Frontal cortex (tissue), 4 donors: ENCODE measurements around the gene NPM3. TPM values are rescaled to one million over a fixed set of nuclear protein-coding genes. Genes with fewer than 3 reads are reported as not detected.

Source experiments
- DNase-seq, 2 donors: peaks; one replicate each; pipeline ENCODE4 v3.0.0; 2012; ENCODE audit warnings: low spot score in 2 of 2
- FAIRE-seq: peaks from 2 replicates; lab custom pipeline; 2012; peaks lifted over from hg19 to GRCh38; lab: Jason Lieb, UNC
- total RNA-seq: library from RNA; depleted of rRNA; stranded (reverse); fragments of >200 nt; gene quantifications from one replicate; pipeline ENCODE4 v1.2.3, GENCODE V29; 2014
- donor health status: control.
- donor health status: control.
- donor health status: control.

Gene NPM3
- total RNA-seq, 1 donor from 2014 or later = 53.4 TPM

- DNase-seq = no peak
- FAIRE-seq = no peak
These were observed 7.0 kb downstream of the NPM3 start for GRCh38 chr10:101776161-101776817.

- no peak for FAIRE-seq
- peak in 1 of 2 donors; percentile 56 for DNase-seq
These were observed 7.7 kb downstream of the NPM3 start, which contains the start of gene FGF8 for GRCh38 chr10:101775273-101776160. TSS of gene FGF8 (minus strand) at chr10:101776114. CDS start at chr10:101775900, 214 bp downstream.

DNA sequence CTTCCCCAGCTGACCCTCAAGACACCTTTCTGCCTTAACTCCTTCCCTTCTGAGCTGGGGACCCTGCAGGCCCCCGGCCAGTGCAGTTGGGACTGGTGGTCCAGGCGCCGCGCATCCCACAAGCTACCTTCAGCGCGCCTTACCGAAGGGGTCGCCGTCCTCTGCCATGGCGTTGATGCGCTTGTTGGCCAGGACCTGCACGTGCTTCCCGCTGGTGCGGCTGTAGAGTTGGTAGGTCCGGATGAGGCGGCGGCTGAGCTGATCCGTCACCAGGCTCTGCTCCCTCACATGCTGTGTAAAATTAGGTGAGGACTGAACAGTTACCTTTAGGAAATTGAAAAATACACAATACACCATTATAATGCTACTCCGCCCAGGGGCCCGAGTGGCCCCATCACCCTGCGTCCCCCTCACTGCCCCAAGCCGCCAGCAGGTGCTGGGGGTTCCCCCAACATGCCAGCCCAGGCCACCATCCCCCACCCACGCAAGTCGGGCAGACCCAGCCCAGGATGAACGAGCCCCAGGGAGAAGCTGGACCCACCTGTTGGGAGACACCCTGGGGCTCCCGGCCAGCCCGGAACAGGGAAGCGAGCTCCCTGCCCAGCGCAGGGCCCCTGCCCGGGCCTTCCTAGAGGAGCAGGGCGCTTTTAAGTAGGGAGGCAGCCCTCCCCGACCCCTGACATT lies 8.5 kb downstream of the NPM3 start:
- FAIRE-seq (no peak), DNase-seq (no peak)

- DNase-seq (no peak), FAIRE-seq (no peak)
These were observed 9.2 kb downstream of the NPM3 start for GRCh38 chr10:101773923-101774588.

DNA sequence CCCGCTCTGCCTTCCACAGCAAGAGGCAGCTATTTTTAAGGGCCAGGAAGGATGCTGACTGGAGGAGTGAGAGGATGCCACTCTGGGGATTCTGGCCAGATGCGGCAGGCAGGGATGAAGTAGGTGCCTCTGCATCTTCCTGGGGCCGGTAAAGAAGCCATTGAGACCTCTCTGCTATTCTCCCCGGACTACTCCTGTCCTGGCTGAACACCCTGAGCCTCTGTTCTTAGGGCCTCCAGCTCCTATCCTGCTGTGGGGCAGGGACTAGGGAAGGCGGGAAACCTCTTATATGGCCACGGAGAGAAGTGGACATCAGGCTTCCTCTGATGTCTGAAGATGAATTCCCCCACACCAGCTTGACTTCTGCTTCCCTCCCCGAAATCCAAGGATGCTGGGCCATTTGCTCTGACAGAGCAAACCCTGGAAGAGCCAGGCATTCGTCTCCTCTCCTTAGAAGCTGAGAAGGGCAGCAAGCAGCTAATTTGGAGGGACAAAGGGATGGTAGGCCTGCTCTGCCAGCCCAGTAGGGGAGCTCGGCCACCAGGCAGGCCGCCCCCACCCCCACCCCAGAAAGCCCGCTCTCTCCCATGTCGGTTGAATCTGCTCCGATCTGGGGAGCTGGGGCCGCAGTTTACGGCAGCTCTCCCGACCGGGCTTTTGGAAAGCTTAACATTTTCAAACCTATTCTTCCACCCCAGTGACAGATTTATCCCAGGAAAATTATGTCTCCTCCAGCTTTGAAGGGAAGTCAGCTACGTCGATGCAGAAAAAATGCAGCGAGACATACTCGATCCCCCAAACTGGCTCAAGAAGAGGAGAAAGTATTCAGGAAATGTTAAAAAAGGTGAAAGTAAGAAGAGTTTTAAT lies 10.1 kb downstream of the NPM3 start:
- FAIRE-seq = no peak
- DNase-seq = no peak

GRCh38 chr10:101772017-101772894 lies 11.0 kb downstream of the NPM3 start:
- DNase-seq = no peak
- FAIRE-seq = no peak

GRCh38 chr10:101771380-101771779 lies 11.9 kb downstream of the NPM3 start:
- no peak for DNase-seq
- FAIRE-seq = no peak

DNA sequence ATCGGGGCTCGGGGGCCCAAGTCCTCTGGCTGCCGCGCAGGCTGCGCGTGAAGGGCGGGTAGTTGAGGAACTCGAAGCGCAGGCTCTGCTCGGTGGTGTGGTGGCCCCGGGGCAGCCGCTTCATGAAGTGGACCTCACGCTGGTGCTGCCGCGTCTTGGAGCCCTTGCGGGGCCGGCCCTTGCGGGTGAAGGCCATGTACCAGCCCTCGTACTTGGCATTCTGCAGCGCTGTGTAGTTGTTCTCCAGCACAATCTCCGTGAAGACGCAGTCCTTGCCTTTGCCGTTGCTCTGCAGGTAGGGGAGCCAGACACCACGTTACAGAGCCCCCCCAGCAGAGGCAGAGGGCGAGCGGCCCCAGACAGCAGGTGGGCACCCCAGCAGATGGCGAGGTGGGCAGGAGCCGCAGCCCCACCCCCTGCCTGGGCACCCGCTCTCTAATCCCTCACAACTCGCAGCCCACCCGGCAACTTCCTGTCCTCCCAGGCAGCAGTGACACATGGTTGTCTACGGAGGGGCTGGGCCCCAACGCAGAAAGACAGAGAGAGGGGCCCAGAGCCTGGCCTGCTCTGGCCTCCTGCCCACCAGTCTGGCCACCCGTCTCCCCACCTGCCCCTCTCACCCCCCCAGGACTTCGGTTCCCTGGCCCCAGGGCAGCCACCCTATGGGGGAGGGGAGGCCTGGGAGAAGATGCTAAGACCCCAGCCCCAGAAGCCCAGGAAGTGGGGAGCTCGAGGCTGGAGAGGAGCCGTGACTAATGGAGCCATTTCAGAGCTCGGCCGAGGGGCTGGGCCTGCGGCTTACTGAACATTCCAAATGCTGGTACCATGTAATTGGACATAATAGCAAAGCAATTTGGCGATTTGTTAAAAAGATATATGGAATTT lies 12.7 kb downstream of the NPM3 start:
- DNase-seq (no peak), FAIRE-seq (no peak)

DNA sequence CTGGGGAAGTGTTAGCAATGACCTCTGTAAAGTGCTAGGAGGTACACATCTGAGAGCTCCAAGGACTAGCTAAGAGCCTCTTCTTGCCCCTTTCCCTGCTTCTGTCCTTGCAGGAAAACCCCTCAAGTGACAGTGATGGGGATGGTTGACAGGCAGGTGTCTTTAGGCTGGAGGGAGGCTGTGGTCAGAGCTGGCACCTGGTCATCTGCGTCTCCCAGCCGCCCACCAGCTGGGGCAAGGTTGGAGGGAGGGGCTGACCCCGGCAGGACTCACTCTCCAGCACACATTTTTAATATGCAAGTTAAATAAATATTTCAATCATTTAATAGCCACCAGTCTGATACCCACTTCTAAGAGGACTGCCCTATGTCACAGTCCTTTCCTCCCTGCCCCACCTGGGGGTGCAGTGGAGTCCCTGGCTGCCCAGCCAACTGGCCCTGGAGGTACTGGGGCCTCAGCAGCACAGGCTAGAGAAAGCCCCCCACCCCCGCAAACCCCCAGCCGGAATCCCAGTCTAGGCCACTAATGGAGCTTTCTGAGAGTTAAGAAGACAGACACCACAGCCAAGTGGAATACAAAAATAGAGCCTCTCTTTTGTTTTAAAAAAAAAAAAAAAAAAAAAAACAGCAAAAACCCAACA lies 13.6 kb downstream of the NPM3 start:
- DNase-seq (no peak), FAIRE-seq (no peak)

- FAIRE-seq (no peak), DNase-seq (no peak)
These were observed 14.5 kb downstream of the NPM3 start for GRCh38 chr10:101768791-101769170.

- FAIRE-seq (no peak), DNase-seq (no peak)
These were observed 15.1 kb downstream of the NPM3 start for GRCh38 chr10:101767966-101768790.

DNA sequence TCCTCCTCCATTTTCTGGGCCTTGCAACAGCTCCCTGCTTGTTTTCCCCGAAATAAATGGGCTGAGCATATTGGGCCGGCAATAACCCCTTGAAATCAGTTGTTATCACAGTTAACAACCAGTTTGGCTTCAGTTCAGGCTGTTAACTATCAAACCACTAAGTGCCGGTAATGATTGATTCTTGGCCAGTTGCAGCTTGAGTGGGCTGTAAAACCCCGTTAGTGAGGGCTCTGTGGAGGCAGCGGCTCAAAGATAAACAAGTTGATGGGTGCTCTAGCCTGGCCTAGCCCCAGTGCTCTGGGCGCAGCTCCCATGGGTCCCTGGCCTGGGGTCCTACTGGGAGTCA lies 15.7 kb downstream of the NPM3 start:
- no peak for FAIRE-seq
- no peak for DNase-seq

DNA sequence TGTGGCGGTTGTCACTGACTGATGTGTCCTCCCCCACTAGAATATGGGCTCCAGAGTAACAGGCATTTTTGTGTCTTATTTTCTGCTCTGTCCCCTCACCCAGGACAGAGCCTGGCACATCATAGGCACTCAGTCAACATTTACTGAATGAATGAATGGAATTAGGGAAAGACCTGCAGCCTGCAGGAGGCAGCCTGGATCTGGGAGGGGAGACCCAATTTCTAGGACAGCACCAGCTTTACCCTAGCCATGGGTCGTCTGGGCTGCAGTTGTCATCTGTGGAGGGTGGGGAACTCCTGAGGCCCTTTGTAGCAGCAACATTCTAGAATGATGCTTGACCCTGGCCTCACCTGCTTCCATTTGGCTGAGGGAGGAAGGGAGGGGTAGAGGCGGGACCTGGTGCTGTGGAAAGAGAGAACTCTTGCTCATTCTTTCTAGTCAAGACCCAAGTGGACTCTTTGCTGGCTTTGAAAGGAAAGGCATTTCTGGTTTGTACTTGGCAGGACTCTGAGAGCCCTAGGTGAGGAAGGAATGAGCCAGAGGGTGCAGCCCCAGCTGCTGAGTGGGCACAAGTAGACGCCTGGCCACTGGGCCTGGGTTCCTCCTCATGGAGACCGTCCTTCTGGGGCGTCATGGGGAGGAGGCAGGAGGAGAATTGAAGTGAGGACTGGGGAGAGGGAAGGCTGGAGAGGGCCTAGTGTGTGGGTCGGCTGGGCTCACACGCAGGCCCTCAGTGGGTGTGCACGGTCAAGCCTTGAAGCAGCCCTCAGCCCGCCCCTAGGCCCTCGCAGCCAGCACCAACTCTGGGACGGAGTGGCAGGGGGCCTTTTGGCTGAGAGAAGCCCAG lies 16.3 kb downstream of the NPM3 start:
- FAIRE-seq = no peak
- no peak for DNase-seq

GRCh38 chr10:101766306-101766705 lies 16.9 kb downstream of the NPM3 start:
- no peak for DNase-seq
- FAIRE-seq = no peak

GRCh38 chr10:101763141-101763846 lies 20.0 kb downstream of the NPM3 start:
- no peak for DNase-seq
- no peak for FAIRE-seq
